Spleen (tissue), 7 donors: Measurements from ENCODE around the gene THY1.

Source experiments
- CTCF ChIP-seq, 11 experiments: fragments of 200-600 bp in 7 of 11; fragments of 450-650 bp in 4 of 11; sonication (generic) in 4 of 11; IDR thresholded peaks in 8 of 11; conservative IDR thresholded peaks in 3 of 11; 1 replicate in 7 of 11; 2 replicates in 4 of 11; pipeline versions ENCODE4 v1.4.0 to v1.8.0; 2016 to 2021; ENCODE audit warnings: antibody characterized with exemption in 11 of 11, inconsistent platforms in 4 of 11, mild to moderate bottlenecking in 1 of 11
- POLR2A ChIP-seq, 3 donors: fragments of 450-650 bp; IDR thresholded peaks; one replicate each; pipeline ENCODE4 v1.5.1; 2017; ENCODE audit warnings: antibody characterized with exemption in 3 of 3, mild to moderate bottlenecking in 1 of 3
- donor health status: DM: no; HTN: no; CAD: no; lungs with moderate emphysema.
- donor health status: DM: no; HTN: no; CAD: no.
- donor health status: DM: no; HTN: no; CAD: no.

- no peak for TF ChIP-seq POLR2A (IDR thresholded peaks at IDR 0.05)
- no peak for TF ChIP-seq CTCF (IDR thresholded peaks at IDR 0.05 in 8 of 11, conservative IDR thresholded peaks at IDR 0.05 in 3 of 11)
These were observed 42.7 kb downstream of the THY1 start for GRCh38 chr11:119380160-119380826.
